ENCODE data around the gene DOCK8.

DOCK8 gene

GRCh38 chr9:505741-506059, 291.0 kb downstream of the DOCK8 start:
- DNase-seq = no peak

GRCh38 chr9:506281-506680, 291.6 kb downstream of the DOCK8 start:
- DNase-seq = no peak

GRCh38 chr9:511861-512260, 297.2 kb downstream of the DOCK8 start:
- DNase-seq = no peak

GRCh38 chr9:512555-513272, 298.0 kb downstream of the DOCK8 start:
- DNase-seq = no peak

Measured in inflammatory macrophage (primary cell).